Lower leg skin (tissue), 3 donors: ENCODE results near the gene SMPD1.

Experiments
- POLR2A ChIP-seq, 2 donors: fragments of 450-650 bp; IDR thresholded peaks; one replicate each; pipeline ENCODE4 v1.6.1; 2016 to 2017; ENCODE audit warnings: antibody characterized with exemption in 2 of 2, mild to moderate bottlenecking in 1 of 2, moderate library complexity in 1 of 2
- TF ChIP-seq, protein P1 (sequence below), 3 donors: fragments of 450-650 bp; IDR thresholded peaks; one replicate each; pipeline ENCODE4 v1.5.1; 2016; ENCODE audit warnings: antibody characterized with exemption in 3 of 3, mild to moderate bottlenecking in 3 of 3, moderate library complexity in 2 of 3

DNA sequence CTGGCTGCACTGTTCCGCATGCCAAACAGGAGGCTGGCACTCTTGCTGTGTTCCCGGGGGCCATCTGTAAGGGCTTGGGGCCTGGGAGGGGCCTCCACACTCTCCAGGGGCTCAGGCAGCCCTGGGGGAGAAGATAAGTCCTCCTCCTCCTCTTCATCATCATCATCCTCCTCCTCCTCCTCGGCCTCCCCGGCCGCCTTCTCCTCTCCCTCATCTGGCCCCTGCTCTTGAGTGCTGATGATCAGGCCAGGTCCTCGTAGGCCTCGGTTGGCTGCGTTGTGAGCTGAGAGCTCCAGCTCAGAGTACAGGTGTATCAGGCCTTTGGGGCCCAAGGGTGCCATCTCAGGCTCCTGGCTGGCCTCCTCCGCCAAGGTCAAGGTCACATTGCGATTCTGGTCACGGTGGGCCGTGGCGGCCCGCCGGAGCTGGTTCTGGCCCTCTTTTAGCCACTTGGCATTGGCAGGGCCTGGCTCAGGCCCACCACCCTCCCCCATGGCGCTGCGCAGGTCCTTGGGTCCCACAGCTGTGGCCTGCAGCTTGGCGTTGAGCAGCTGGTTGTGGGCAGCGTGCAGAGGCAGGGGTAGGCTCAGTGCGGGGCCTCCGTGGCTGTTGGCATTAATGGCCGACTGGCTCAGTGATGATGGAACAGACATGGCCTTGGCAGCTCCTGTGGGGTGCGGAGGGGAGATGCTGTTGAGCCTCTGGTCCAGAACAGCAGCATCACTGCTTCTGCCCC is 20.6 kb downstream of the SMPD1 start:
- TF ChIP-seq POLR2A (IDR thresholded peaks at IDR 0.05) = no peak
- TF ChIP-seq, protein P1, sequence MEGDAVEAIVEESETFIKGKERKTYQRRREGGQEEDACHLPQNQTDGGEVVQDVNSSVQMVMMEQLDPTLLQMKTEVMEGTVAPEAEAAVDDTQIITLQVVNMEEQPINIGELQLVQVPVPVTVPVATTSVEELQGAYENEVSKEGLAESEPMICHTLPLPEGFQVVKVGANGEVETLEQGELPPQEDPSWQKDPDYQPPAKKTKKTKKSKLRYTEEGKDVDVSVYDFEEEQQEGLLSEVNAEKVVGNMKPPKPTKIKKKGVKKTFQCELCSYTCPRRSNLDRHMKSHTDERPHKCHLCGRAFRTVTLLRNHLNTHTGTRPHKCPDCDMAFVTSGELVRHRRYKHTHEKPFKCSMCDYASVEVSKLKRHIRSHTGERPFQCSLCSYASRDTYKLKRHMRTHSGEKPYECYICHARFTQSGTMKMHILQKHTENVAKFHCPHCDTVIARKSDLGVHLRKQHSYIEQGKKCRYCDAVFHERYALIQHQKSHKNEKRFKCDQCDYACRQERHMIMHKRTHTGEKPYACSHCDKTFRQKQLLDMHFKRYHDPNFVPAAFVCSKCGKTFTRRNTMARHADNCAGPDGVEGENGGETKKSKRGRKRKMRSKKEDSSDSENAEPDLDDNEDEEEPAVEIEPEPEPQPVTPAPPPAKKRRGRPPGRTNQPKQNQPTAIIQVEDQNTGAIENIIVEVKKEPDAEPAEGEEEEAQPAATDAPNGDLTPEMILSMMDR (IDR thresholded peaks at IDR 0.05) = no peak
